H54 (cell line): ENCODE data around the gene TCF12.
"Not testable (repeated sequence)": the region's sequence is repeated elsewhere in the genome, so short reads cannot be mapped to it uniquely, and the experiment has no call there.

Experiments
- DNase-seq: peaks from one replicate; pipeline ENCODE4 v3.0.0; 2011; ENCODE audit warnings: low spot score, mixed read lengths; ENCODE audit not compliant: insufficient read length
- FAIRE-seq: peaks from 3 replicates; lab custom pipeline; 2011; peaks lifted over from hg19 to GRCh38; lab: Jason Lieb, UNC
- POLR2A ChIP-seq: IDR thresholded peaks from 2 replicates; pipeline ENCODE4 v1.6.1; 2011; ENCODE audit warnings: low read depth, mild to moderate bottlenecking, low read length

Gene TCF12

GRCh38 chr15:57143511-57144078, 225.2 kb downstream of the TCF12 start:
- TF ChIP-seq POLR2A, result no peak
- DNase-seq, result no peak
- no peak for FAIRE-seq

GRCh38 chr15:57144448-57144847, 226.0 kb downstream of the TCF12 start:
- FAIRE-seq, result no peak
- no peak for DNase-seq
- TF ChIP-seq POLR2A, result no peak

- no peak for TF ChIP-seq POLR2A
- no peak for DNase-seq
- FAIRE-seq, result no peak
Observed at GRCh38 chr15:57146506-57147201, 228.2 kb downstream of the TCF12 start.

DNA sequence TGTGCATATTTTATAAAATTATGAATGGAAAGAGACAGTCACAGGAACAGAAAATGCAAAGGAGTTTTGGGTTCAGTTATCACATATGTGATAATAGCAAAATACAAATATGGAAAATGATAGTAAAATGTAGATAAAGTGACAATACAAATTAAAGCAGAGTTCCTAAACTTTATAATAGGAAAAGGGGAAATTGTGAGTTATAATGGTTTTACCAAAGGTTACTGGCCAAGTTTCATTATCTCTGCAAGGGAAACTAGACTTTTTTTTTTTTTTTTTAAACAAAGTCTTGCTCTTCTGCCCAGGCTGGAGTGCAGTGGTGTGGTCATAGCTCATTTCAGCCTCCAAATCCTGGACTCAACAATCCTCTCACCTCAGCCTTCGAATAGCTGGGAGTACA, 229.2 kb downstream of the TCF12 start:
- TF ChIP-seq POLR2A, result no peak
- DNase-seq (no peak), FAIRE-seq (no peak)

DNA sequence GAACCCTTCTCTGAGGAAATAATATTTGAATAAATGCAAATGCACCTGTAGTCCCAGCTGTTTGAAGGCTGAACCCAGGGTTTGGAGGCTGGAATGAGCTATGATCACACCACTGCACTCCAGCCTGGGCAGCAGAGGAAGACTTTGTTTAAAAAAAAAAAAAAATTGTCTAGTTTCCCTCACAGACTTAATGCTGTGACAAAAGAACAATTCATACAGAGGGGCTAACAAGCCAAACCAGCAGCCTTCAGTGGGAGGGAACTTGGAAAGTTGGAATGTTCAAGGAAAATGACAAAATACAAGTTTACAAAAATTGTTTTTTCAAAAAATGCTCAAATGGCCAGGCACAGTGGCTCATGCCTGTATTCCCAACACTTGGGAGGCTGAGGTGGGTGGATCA, 229.8 kb downstream of the TCF12 start:
- FAIRE-seq (no peak), DNase-seq (no peak)
- no peak for TF ChIP-seq POLR2A

GRCh38 chr15:57149196-57149595, 230.8 kb downstream of the TCF12 start:
- TF ChIP-seq POLR2A, result no peak
- DNase-seq, result no peak
- no peak for FAIRE-seq

GRCh38 chr15:57150066-57150865, 231.8 kb downstream of the TCF12 start:
- DNase-seq (no peak), FAIRE-seq (no peak)
- TF ChIP-seq POLR2A, result no peak

DNA sequence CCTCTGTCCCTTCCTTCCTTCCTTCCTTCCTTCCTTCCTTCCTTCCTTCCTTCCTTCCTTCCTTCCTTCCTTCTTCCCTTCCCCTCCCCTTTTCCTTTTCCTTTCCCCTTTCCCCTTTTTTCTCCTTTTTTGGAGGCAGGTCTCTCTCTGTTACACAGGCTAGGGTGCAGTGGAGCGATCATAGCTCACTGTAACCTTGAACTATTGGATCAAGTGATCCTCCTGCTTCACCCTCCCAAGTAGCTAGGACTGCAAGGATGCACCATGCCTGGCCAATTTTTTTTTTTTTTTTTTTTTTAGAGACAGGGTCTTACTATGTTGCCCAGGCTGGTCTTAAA, 232.4 kb downstream of the TCF12 start:
- not testable (repeated sequence) for FAIRE-seq, DNase-seq

DNA sequence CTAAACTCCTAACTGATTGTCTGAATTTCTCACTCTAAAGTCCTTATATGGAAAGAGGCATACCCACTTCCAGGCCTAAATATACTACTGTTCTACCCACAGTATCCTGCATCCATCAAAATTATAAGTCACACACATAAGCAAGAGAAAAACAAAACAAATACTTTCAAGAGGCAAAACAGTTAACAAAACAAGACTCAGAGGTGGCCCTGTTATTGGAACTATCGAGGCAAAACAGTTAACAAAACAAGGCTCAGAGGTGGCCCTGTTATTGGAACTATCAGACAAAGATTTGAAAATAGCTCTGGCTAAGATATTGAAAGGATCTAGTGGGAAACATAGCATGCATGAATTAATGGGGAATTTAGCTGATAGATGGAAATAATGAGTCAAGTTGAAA, 233.7 kb downstream of the TCF12 start:
- TF ChIP-seq POLR2A, result no peak
- FAIRE-seq, result no peak

GRCh38 chr15:57152666-57153539, 234.5 kb downstream of the TCF12 start:
- DNase-seq, result no peak
- TF ChIP-seq POLR2A, result no peak

More for the DNA sequence above, 233.7 kb downstream of the TCF12 start:
- no peak for DNase-seq

DNA sequence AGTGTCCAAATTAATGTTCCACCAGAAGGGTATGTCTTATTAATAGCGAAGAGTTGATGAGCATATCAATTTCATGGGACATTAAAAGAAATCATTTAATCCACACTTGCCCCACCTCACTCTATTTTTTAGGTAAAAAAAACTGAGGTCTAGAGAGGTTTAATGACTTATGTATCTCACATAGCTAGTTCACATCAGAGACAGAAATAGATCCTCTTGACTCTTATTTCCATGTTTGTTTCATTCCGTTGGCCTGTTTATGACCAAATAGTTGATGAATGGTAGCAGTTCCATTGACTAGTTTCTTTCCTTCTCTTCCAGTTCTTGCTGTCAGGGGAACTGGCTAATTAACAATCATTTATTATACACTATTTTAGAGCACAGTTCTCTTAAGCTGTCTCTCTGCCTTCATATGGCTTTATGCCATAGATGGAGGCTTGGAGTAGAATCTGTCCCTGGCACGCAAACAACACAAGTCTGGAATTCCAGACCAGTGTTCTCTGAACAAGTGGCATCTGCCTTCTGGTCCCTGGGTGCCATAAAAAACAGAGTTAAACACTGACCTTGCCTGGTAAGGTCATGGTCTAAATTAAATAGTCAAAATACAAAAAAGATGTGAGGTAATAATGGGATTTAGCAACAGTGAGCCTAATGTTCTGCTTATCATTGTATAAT, 237.9 kb downstream of the TCF12 start:
- FAIRE-seq (no peak), DNase-seq (no peak)
- no peak for TF ChIP-seq POLR2A

More at GRCh38 chr15:57152666-57153539, 234.5 kb downstream of the TCF12 start:
- no peak for FAIRE-seq

GRCh38 chr15:57158589-57158988, 240.1 kb downstream of the TCF12 start:
- DNase-seq (peak; percentile 3), FAIRE-seq (peak; percentile 70)
- TF ChIP-seq POLR2A, result no peak
